ENCODE results near the gene RGS13. TPM values are rescaled to one million over a fixed set of nuclear protein-coding genes. Genes with fewer than 3 reads are reported as not detected.

Gene RGS13
- total RNA-seq, 2 experiments from 2014 or later: 80.4 to 214 TPM

GRCh38 chr1:192602757-192603156, 33.2 kb upstream of the RGS13 start:
- H3K9me2 ChIP-seq (ENCODE audit: insufficient read depth, low read length): no peaks in the 10 kb centered on the region
- no peak for TF ChIP-seq CTCF (conservative IDR thresholded peaks at IDR 0.05; ENCODE audit: low read length)
- no peak for TF ChIP-seq EZH2phosphoT487 (IDR thresholded peaks at IDR 0.05; ENCODE audit: borderline replicate concordance, low read depth, low read length)
- H2AFZ ChIP-seq (ENCODE audit: low read length): no peak overlapping the region
- no peak overlapping the region for H3K4me2 ChIP-seq (ENCODE audit: low read length)
- H4K20me1 ChIP-seq (ENCODE audit: insufficient read depth, low read length): no peaks in the 10 kb centered on the region
- H3K9me3 ChIP-seq (ENCODE audit: low read length): no peaks in the 10 kb centered on the region; the same call in 1 of the 2 replicates
- H3K27ac ChIP-seq (ENCODE audit: low read depth, low read length, poor library complexity, severe bottlenecking): no peak overlapping the region
- H3K4me1 ChIP-seq (ENCODE audit: insufficient read depth, low read length, poor library complexity, severe bottlenecking): peaks cover 15% of the 10 kb centered on the region
- H3K4me3 ChIP-seq (ENCODE audit: low read depth, low read length, poor library complexity, severe bottlenecking): no peak overlapping the region
- intact Hi-C loops (cut with micrococcal nuclease; ENCODE audit: unreplicated experiment): no loop called here
- no peak for DNase-seq (ENCODE audit: low spot score)
- ChIA-PET POLR2A (interaction anchor here (1.2 kb wide), 2 partner anchors 62 to 129 kb away, joined by 3 to 6 read pairs; no protein-coding TSS in a partner anchor), CTCF (ENCODE audit: unreplicated experiment) (no interaction called here)
- no peaks in the 10 kb centered on the region for H3K79me2 ChIP-seq (ENCODE audit: insufficient read depth, low read depth, low read length)
- no TSS peak for BruUV-seq (replicated peaks)
- no peaks in the 10 kb centered on the region for H3K36me3 ChIP-seq (ENCODE audit: insufficient read depth, low read length)

- TF ChIP-seq EZH2phosphoT487 (IDR thresholded peaks at IDR 0.05; ENCODE audit: borderline replicate concordance, low read depth, low read length) (no peak), CTCF (conservative IDR thresholded peaks at IDR 0.05; ENCODE audit: low read length) (no peak)
- Histone ChIP-seq H3K79me2 (ENCODE audit: insufficient read depth, low read depth, low read length) (no peaks in the 10 kb centered on the region), H3K36me3 (ENCODE audit: insufficient read depth, low read length) (no peaks in the 10 kb centered on the region), H3K27ac (ENCODE audit: low read depth, low read length, poor library complexity, severe bottlenecking) (no peak overlapping the region), H2AFZ (ENCODE audit: low read length) (no peak overlapping the region), H3K9me3 (ENCODE audit: low read length) (no peaks in the 10 kb centered on the region; the same call in 1 of the 2 replicates), H3K4me3 (ENCODE audit: low read depth, low read length, poor library complexity, severe bottlenecking) (no peak overlapping the region), H3K4me2 (ENCODE audit: low read length) (no peak overlapping the region), H4K20me1 (ENCODE audit: insufficient read depth, low read length) (no peaks in the 10 kb centered on the region), H3K9me2 (ENCODE audit: insufficient read depth, low read length) (no peaks in the 10 kb centered on the region), H3K4me1 (ENCODE audit: insufficient read depth, low read length, poor library complexity, severe bottlenecking) (peaks cover 20% of the 10 kb centered on the region)
- CTCF ChIA-PET (ENCODE audit: unreplicated experiment): no interaction called here
- no peak for DNase-seq (ENCODE audit: low spot score)
- no TSS peak for BruUV-seq (replicated peaks)
- POLR2A ChIA-PET: interaction anchor here (0.6 to 1.3 kb wide), 7 partner anchors 9 to 129 kb away, joined by 3 to 6 read pairs (median 3); no protein-coding TSS in a partner anchor
- intact Hi-C loops (cut with micrococcal nuclease; ENCODE audit: unreplicated experiment): no loop called here
Observed at GRCh38 chr1:192603218-192603787, 32.6 kb upstream of the RGS13 start.

- Histone ChIP-seq H3K9me3 (ENCODE audit: low read length) (no peaks in the 10 kb centered on the region; the same call in 1 of the 2 replicates), H3K27ac (ENCODE audit: low read depth, low read length, poor library complexity, severe bottlenecking) (no peak overlapping the region), H3K4me2 (ENCODE audit: low read length) (peak overlapping the region; percentile 34), H3K4me1 (ENCODE audit: insufficient read depth, low read length, poor library complexity, severe bottlenecking) (peaks cover 36% of the 10 kb centered on the region), H2AFZ (ENCODE audit: low read length) (peak overlapping the region; percentile 18; the same call in 1 of the 2 replicates), H3K9me2 (ENCODE audit: insufficient read depth, low read length) (no peaks in the 10 kb centered on the region), H3K4me3 (ENCODE audit: low read depth, low read length, poor library complexity, severe bottlenecking) (no peak overlapping the region), H3K79me2 (ENCODE audit: insufficient read depth, low read depth, low read length) (no peaks in the 10 kb centered on the region), H3K36me3 (ENCODE audit: insufficient read depth, low read length) (no peaks in the 10 kb centered on the region), H4K20me1 (ENCODE audit: insufficient read depth, low read length) (no peaks in the 10 kb centered on the region)
- peak; percentile 47 for DNase-seq (ENCODE audit: low spot score)
- CTCF ChIA-PET (ENCODE audit: unreplicated experiment): no interaction called here
- no TSS peak for BruUV-seq (replicated peaks)
- intact Hi-C loops (cut with micrococcal nuclease; ENCODE audit: unreplicated experiment): no loop called here
- POLR2A ChIA-PET: interaction anchor here (0.6 to 1.3 kb wide), 5 partner anchors 18 to 470 kb away, joined by 3 to 5 read pairs (median 4); no protein-coding TSS in a partner anchor
- no peak for TF ChIP-seq EZH2phosphoT487 (IDR thresholded peaks at IDR 0.05; ENCODE audit: borderline replicate concordance, low read depth, low read length)
- no peak for TF ChIP-seq CTCF (conservative IDR thresholded peaks at IDR 0.05; ENCODE audit: low read length)
Observed at GRCh38 chr1:192604979-192605620, 30.8 kb upstream of the RGS13 start.

Measured in OCI-LY7 (cell line).